LNCaP clone FGC (cell line): Measurements from ENCODE around the gene GSN.

Experiments used
- DNase-seq: peaks from one replicate; pipeline ENCODE4 v3.0.0-alpha.2; 2011; ENCODE audit warnings: low read depth
- H3K4me3 ChIP-seq: 2 replicates; pipeline ENCODE4 v1.5.1; 2011; ENCODE audit warnings: mild to moderate bottlenecking, low read depth, low read length, control low read depth
- TF ChIP-seq, protein P1 (sequence below): IDR thresholded peaks from 2 replicates; pipeline ENCODE4 v1.5.1; 2012; ENCODE audit warnings: mild to moderate bottlenecking; ENCODE audit not compliant: control insufficient read depth, insufficient read depth; ENCODE audit errors: extremely low read depth

GSN gene

GRCh38 chr9:121268598-121268850 lies 562 bp downstream of the GSN start:
- no peak for DNase-seq
- TF ChIP-seq, protein P1, sequence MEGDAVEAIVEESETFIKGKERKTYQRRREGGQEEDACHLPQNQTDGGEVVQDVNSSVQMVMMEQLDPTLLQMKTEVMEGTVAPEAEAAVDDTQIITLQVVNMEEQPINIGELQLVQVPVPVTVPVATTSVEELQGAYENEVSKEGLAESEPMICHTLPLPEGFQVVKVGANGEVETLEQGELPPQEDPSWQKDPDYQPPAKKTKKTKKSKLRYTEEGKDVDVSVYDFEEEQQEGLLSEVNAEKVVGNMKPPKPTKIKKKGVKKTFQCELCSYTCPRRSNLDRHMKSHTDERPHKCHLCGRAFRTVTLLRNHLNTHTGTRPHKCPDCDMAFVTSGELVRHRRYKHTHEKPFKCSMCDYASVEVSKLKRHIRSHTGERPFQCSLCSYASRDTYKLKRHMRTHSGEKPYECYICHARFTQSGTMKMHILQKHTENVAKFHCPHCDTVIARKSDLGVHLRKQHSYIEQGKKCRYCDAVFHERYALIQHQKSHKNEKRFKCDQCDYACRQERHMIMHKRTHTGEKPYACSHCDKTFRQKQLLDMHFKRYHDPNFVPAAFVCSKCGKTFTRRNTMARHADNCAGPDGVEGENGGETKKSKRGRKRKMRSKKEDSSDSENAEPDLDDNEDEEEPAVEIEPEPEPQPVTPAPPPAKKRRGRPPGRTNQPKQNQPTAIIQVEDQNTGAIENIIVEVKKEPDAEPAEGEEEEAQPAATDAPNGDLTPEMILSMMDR = no peak
- H3K4me3 ChIP-seq = peak overlapping the region; percentile 62

- DNase-seq = no peak
- TF ChIP-seq, protein P1 = no peak
- peak overlapping the region; percentile 62; the same call in 1 of the 2 replicates for H3K4me3 ChIP-seq
Measured at GRCh38 chr9:121268851-121269641, 1.1 kb downstream of the GSN start.

GRCh38 chr9:121269642-121270254 lies 1.8 kb downstream of the GSN start:
- TF ChIP-seq, protein P1 = no peak
- H3K4me3 ChIP-seq = no peak overlapping the region
- DNase-seq = no peak

DNA sequence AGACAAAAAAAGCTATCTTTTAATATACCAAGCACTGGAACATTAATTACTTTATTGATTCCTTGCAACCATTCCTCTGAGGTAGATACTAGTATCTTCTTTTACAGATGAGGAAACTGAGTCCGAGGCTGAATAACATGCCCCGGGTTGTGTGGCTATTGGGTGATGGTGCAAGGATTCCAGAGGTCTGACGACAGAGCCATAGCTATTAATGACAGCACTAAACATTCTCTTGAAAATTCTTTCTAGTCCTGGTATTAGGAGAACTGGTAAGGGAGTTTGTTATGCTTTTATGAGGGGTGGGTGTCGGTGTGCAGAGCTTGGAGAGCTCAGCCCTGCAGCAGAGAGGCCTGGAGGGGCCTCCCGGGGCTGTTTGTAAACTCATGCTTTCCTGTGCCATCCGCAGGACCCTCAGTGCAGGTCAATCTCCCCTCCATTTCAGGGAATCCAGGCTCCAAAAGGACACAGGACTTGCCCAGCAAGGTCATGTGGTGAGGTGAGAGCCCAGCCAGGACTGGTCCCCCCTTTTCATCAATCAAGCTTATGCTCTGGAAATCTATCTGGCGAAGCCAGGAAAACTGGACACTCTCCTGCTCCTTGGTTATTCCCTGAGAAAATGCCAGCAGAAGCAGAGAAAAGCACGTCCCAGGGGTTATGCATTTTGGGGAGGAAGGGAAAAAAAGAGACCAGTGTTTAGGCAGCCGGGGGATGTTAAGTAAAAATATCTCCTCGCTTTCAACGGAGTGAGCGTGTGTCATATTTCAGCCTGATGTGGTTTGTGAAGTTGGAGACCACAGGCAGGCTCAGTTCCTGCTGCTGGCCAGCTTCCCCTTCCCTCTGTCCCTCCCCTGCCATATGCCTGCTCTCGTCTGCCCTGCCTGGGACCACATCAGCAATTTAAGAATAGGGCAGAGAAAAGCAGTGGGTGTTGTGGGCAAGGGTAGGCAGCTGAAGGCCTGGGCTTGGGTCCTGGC lies 3.7 kb downstream of the GSN start:
- DNase-seq = no peak

GRCh38 chr9:121272401-121272948 lies 4.5 kb downstream of the GSN start:
- no peak for DNase-seq
- no peak overlapping the region for H3K4me3 ChIP-seq
- TF ChIP-seq, protein P1 = no peak

More for the DNA sequence above, 3.7 kb downstream of the GSN start:
- no peak overlapping the region for H3K4me3 ChIP-seq
- TF ChIP-seq, protein P1 = no peak

- no peak for DNase-seq
- TF ChIP-seq, protein P1 = no peak
- no peak overlapping the region for H3K4me3 ChIP-seq
Measured at GRCh38 chr9:121273064-121273775, 5.3 kb downstream of the GSN start.
